HUES48 (cell line): Measurements from ENCODE around the gene ACTR2.

Source experiments
- H3K27ac ChIP-seq: one replicate; pipeline ENCODE4 v1.7.0; 2013; ENCODE audit warnings: low read depth, low read length, inconsistent platforms
- H3K27me3 ChIP-seq: 2 replicates; pipeline ENCODE4 v1.6.1; 2013; ENCODE audit warnings: mild to moderate bottlenecking, low read length; ENCODE audit not compliant: control insufficient read depth, insufficient read depth
- H3K36me3 ChIP-seq: 2 replicates; pipeline ENCODE4 v1.6.1; 2013; ENCODE audit warnings: low read length; ENCODE audit not compliant: control insufficient read depth, insufficient read depth
- H3K4me1 ChIP-seq: 2 replicates; pipeline ENCODE4 v1.6.1; 2013; ENCODE audit warnings: mild to moderate bottlenecking, low read length; ENCODE audit not compliant: control insufficient read depth, insufficient read depth
- H3K4me3 ChIP-seq: 2 replicates; pipeline ENCODE4 v1.5.1; 2013; ENCODE audit warnings: mild to moderate bottlenecking, low read depth, low read length
- H3K9ac ChIP-seq: 2 replicates; pipeline ENCODE4 v1.6.1; 2013; ENCODE audit warnings: mild to moderate bottlenecking, low read depth, low read length, moderate library complexity
- H3K9me3 ChIP-seq: 2 replicates; pipeline ENCODE4 v1.6.1; 2013; ENCODE audit warnings: low read length; ENCODE audit not compliant: control insufficient read depth, insufficient read depth

Gene ACTR2

DNA sequence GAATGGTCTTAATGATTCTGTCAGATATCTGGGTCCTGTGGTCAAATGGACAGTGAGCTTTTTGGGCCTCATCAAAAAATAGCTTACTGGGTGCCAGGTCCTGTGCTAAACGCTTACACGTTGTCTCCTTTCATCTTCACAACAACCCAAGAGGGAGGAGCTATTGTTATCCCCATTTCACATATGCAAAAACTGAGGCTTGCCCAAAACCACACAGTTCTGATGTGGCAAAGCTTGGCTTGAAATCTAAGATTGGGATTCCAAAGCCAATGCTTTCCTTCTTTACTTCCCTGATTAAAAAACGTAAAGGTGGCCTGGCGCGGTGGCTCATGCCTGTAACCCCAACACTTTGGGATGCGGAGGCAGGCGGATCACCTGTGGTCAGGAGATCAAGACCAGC is 69.3 kb downstream of the ACTR2 start:
- H3K4me1 ChIP-seq, result peaks cover 20% of the 10 kb centered on the region
- peaks cover 5% of the 10 kb centered on the region; the same call in 1 of the 2 replicates for H3K27me3 ChIP-seq
- no peaks in the 10 kb centered on the region for H3K36me3 ChIP-seq
- no peaks in the 10 kb centered on the region for H3K9me3 ChIP-seq
- no peak overlapping the region for H3K4me3 ChIP-seq
- H3K9ac ChIP-seq, result no peak overlapping the region
- no peak overlapping the region for H3K27ac ChIP-seq

DNA sequence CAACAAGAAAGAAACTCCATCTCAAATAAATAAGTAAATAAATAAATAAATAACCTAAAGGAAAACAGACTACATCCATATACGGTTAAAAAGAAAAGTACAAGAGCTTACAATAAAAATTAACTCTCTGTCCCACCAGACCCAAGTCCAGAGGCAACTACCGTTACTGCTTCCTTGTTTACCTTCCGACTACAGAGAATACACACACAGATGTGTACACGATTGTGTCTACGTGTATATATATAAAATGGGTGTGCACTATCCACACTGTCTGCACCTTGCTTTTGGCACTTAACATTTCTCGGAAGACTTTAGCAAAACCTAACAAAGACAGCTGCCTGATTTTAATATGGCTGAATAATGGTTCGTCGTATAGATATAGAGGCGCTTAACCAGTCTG is 69.9 kb downstream of the ACTR2 start:
- peaks cover 5% of the 10 kb centered on the region for H3K27me3 ChIP-seq
- H3K9ac ChIP-seq, result no peak overlapping the region
- no peak overlapping the region for H3K27ac ChIP-seq
- no peaks in the 10 kb centered on the region for H3K36me3 ChIP-seq
- no peaks in the 10 kb centered on the region for H3K9me3 ChIP-seq
- H3K4me3 ChIP-seq, result no peak overlapping the region
- H3K4me1 ChIP-seq, result peaks cover 24% of the 10 kb centered on the region

DNA sequence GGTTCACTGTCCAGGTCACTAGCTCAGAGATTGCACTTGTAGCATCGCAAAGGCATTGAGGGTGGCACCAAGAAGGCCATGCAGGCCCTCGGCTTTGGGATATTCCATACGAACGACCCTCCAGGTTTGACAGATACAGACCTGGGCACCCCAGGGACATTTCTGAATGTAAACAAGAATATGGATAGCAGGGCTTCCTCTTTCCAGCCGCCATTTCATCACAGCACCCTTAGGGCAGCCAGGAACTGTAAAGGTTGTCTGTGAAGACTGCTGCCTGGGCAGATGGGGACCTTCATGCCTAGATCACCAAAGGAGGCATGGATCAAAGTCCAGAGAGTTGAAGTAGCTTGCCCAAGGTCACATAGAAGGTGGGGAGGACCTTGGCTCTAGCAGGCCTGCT is 70.5 kb downstream of the ACTR2 start:
- Histone ChIP-seq H3K27ac (no peak overlapping the region), H3K9me3 (no peaks in the 10 kb centered on the region), H3K4me1 (peaks cover 24% of the 10 kb centered on the region), H3K36me3 (no peaks in the 10 kb centered on the region), H3K4me3 (no peak overlapping the region), H3K9ac (no peak overlapping the region), H3K27me3 (peaks cover 5% of the 10 kb centered on the region)

DNA sequence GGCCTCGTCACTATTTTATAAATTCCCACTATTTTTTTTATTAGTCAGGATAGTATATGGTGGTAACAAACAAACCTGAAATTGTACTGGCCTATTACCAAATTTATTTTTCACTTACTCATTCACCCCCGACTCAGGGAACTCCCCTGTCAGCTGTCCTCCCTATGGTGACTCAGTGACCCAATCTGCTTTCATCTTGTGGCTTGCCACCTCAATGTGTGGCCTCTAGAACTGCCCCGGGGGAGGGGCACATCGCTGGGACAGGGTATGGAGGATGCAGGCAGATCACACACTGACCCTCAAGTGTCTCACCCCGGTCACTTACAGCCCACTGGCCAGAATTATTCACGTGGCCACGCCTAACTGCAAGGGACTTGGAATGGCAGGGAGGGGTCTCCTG is 71.6 kb downstream of the ACTR2 start:
- Histone ChIP-seq H3K4me3 (no peak overlapping the region), H3K27me3 (peaks cover 5% of the 10 kb centered on the region), H3K36me3 (no peaks in the 10 kb centered on the region), H3K9ac (no peak overlapping the region), H3K9me3 (no peaks in the 10 kb centered on the region), H3K4me1 (peaks cover 24% of the 10 kb centered on the region), H3K27ac (no peak overlapping the region)

DNA sequence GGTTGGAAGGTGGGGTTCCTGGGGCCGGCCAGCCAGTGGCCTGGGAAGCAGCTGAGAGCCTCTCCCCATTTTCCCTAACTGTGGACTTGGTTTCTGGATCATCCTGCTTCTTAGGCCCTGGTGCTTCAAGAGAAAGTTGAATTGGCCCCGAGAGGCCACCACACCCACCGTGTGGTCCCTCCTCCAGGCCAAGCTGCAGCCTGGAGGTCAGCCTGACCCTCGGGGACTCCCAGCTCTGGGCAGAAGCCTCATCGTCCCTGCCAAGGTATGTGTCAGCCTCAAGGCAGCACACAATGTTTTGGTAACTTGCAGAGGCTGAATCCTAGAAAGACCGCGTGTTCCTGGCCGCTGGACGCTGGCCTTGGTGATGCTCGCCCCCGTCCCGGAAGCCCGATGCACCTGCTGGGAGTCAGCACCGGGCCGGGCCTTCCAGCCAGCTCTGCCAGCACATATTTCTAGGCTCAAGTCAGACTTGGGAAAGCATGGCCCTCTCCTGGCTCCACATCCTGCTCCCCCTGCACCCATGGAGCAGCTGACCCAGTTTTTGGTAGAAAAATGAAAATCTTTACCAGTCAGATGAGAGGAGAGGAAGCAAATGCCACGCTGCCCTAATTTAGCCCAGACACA is 72.6 kb downstream of the ACTR2 start:
- Histone ChIP-seq H3K27me3 (peaks cover 5% of the 10 kb centered on the region), H3K36me3 (no peaks in the 10 kb centered on the region), H3K9me3 (no peaks in the 10 kb centered on the region), H3K4me1 (peaks cover 24% of the 10 kb centered on the region), H3K27ac (no peak overlapping the region), H3K9ac (no peak overlapping the region), H3K4me3 (no peak overlapping the region)

DNA sequence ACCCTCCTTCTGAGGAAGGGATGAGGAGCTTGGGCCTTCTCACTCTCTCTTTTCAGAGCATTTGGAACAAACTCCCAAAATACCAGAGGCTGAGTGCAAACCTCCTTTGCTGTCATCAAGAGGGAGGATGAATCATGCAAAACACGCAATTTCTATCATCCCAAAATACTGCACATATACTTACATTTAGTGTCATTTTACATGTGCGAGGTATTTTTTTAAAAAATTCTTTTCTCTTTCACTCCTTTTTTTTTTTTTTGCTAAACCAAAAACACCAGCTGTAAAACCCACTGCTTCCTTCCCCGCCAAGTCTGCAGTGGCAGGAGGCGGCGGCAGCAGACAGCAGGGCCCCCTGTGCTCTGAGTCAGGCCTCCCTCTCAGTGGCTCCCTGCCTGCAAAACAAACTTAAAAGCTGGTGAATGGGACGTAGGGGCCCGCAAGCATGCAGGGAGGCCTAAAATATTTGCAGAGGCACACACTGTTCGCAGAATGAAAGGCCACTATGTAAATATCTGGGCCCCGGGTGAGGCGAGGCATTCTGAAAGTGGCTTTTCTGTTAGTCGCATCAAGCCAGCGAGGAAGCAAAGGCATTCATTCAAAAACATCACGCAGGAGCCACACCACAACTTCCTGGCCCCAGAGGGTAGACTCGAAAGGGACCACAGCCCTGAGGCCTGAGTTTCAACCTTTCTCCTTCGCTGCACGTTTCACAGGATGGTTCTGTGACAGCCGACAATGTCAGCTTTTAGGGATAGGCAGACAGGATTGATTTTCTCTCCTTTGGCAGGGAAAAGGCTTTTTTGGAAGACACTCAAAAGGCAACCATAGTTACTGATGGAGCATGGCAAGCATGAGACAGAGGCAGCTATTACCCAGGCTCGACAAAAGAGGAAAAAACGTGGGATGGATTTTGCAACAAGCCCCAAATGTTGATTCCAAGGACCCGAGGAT is 73.4 kb downstream of the ACTR2 start:
- peaks cover 24% of the 10 kb centered on the region for H3K4me1 ChIP-seq
- no peak overlapping the region for H3K9ac ChIP-seq
- H3K27ac ChIP-seq, result peak overlapping the region; percentile 80
- H3K27me3 ChIP-seq, result peaks cover 5% of the 10 kb centered on the region
- H3K9me3 ChIP-seq, result no peaks in the 10 kb centered on the region
- no peaks in the 10 kb centered on the region for H3K36me3 ChIP-seq
- H3K4me3 ChIP-seq, result no peak overlapping the region

DNA sequence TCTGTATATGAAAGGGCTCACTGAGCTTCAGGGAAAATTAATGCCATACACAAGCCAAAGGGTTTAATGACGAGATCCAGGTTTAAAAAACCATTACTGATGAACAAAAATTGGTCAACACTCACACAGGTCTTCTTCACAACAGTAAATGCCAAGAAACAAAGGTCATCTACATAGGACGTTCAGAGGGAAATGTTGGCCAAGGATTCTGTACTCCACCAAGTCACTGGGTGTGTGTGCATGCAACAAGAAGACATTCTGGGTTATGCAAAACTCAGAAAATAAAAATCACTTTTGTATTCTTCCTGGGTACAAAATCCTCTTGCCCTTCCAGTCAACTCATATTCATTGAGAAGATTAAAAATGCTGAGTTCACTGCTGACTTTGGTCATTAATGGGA is 78.3 kb downstream of the ACTR2 start:
- Histone ChIP-seq H3K27ac (no peak overlapping the region), H3K36me3 (no peaks in the 10 kb centered on the region), H3K4me3 (no peak overlapping the region), H3K9me3 (no peaks in the 10 kb centered on the region), H3K4me1 (peaks cover 14% of the 10 kb centered on the region), H3K9ac (no peak overlapping the region), H3K27me3 (peaks cover 5% of the 10 kb centered on the region)

DNA sequence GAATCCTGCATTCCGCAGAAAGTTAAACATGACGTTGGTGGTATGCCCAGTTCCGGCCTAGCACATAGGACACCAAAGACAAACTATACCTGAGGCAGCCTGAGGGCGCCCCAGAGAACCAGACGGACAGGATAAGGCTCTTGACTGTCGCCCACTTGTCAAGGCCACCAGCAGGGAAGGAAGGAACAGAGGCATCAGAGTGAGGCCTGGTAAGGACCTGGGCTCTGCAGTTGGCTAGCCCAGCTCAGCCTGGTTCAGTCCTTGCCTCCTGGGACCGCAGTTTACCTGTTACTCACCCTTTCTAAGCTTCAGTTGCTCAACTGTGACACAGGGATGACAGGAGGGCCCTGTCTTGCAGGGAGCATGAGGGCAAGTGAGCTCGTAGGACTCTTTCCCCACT is 82.1 kb downstream of the ACTR2 start:
- no peak overlapping the region for H3K9ac ChIP-seq
- no peak overlapping the region for H3K27ac ChIP-seq
- H3K4me1 ChIP-seq, result no peaks in the 10 kb centered on the region
- H3K9me3 ChIP-seq, result no peaks in the 10 kb centered on the region
- H3K4me3 ChIP-seq, result no peak overlapping the region
- no peaks in the 10 kb centered on the region for H3K27me3 ChIP-seq
- H3K36me3 ChIP-seq, result peaks cover 30% of the 10 kb centered on the region

DNA sequence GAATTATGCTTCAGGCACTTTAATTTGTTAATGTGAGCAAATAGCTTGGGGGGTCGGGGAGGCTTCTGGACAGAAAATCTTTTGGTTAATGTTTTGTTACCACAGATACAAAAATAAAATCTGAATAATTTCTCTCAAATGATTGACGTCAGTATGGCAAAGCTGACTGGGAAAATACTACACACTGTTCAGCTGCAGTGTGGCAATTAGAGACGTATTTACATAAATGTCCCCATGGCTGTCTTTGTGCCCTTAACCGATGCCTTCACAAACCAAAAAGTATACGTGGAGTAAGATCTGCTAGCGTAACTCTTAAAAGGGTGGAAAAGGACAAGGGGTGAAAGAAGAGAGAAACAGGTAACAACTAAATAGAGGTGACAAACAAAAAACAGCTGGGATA is 83.4 kb downstream of the ACTR2 start:
- H3K27me3 ChIP-seq, result no peaks in the 10 kb centered on the region
- no peak overlapping the region for H3K4me3 ChIP-seq
- no peak overlapping the region for H3K9ac ChIP-seq
- no peak overlapping the region for H3K27ac ChIP-seq
- H3K9me3 ChIP-seq, result no peaks in the 10 kb centered on the region
- H3K36me3 ChIP-seq, result peaks cover 40% of the 10 kb centered on the region
- H3K4me1 ChIP-seq, result no peaks in the 10 kb centered on the region

DNA sequence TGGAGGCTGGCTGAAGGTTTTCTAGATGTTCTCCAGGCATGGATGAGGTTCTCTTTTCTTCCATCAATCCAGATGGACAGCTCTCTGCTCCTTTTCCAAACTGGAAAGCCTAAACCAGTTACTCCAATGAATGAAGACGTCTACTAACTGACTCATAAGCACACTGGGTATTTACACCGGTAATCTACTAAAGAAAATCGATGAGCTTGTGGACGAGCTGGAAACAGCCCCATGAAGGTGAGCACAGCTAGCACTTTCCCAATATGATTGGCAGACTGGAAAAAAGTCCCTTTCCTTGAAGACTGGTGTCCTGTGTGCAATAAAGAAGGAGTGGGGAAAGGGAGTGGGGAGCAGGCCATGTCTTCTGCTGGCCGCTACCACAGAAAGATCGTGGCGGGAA is 84.0 kb downstream of the ACTR2 start:
- H3K27ac ChIP-seq, result no peak overlapping the region
- peaks cover 45% of the 10 kb centered on the region for H3K36me3 ChIP-seq
- no peak overlapping the region for H3K4me3 ChIP-seq
- H3K9me3 ChIP-seq, result no peaks in the 10 kb centered on the region
- no peaks in the 10 kb centered on the region for H3K4me1 ChIP-seq
- H3K9ac ChIP-seq, result no peak overlapping the region
- H3K27me3 ChIP-seq, result no peaks in the 10 kb centered on the region
